ENCODE results near the gene ANO2.

The ANO2 gene

GRCh38 chr12:5915511-5915910 lies 29.5 kb downstream of the ANO2 start:
- H3K36me3 ChIP-seq (ENCODE audit: insufficient read depth) = no peaks in the 10 kb centered on the region
- no peak overlapping the region for H3K4me3 ChIP-seq (IDR thresholded peaks at IDR 0.05; ENCODE audit: insufficient read depth, low read depth, low read length)
- no peak overlapping the region for H3K9ac ChIP-seq
- no peak for TF ChIP-seq CTCF (conservative IDR thresholded peaks at IDR 0.05; ENCODE audit: low read depth, low read length)
- no peaks in the 10 kb centered on the region for H3K4me1 ChIP-seq (ENCODE audit: low read depth, poor library complexity, severe bottlenecking)
- H2AFZ ChIP-seq (ENCODE audit: low read depth) = no peak overlapping the region
- H3K4me2 ChIP-seq = no peak overlapping the region
- no peak overlapping the region for H3K27ac ChIP-seq
- no peaks in the 10 kb centered on the region for H3K79me2 ChIP-seq (ENCODE audit: insufficient read depth, low read depth)
- no peaks in the 10 kb centered on the region for H3K27me3 ChIP-seq (ENCODE audit: insufficient read depth, low read depth)
- no peaks in the 10 kb centered on the region for H4K20me1 ChIP-seq (ENCODE audit: insufficient read depth)

GRCh38 chr12:5914387-5915149 lies 30.5 kb downstream of the ANO2 start:
- H3K27ac ChIP-seq = no peak overlapping the region
- H3K4me3 ChIP-seq (IDR thresholded peaks at IDR 0.05; ENCODE audit: insufficient read depth, low read depth, low read length) = no peak overlapping the region
- H3K9ac ChIP-seq = no peak overlapping the region
- no peaks in the 10 kb centered on the region for H4K20me1 ChIP-seq (ENCODE audit: insufficient read depth)
- TF ChIP-seq CTCF (conservative IDR thresholded peaks at IDR 0.05; ENCODE audit: low read depth, low read length) = no peak
- H3K79me2 ChIP-seq (ENCODE audit: insufficient read depth, low read depth) = no peaks in the 10 kb centered on the region
- H3K27me3 ChIP-seq (ENCODE audit: insufficient read depth, low read depth) = no peaks in the 10 kb centered on the region
- H2AFZ ChIP-seq (ENCODE audit: low read depth) = no peak overlapping the region
- no peak overlapping the region for H3K4me2 ChIP-seq
- no peaks in the 10 kb centered on the region for H3K36me3 ChIP-seq (ENCODE audit: insufficient read depth)
- no peaks in the 10 kb centered on the region for H3K4me1 ChIP-seq (ENCODE audit: low read depth, poor library complexity, severe bottlenecking)

GRCh38 chr12:5913387-5913786 lies 31.7 kb downstream of the ANO2 start:
- no peaks in the 10 kb centered on the region for H3K36me3 ChIP-seq (ENCODE audit: insufficient read depth)
- H3K4me2 ChIP-seq = no peak overlapping the region
- no peak overlapping the region for H2AFZ ChIP-seq (ENCODE audit: low read depth)
- H3K4me1 ChIP-seq (ENCODE audit: low read depth, poor library complexity, severe bottlenecking) = no peaks in the 10 kb centered on the region
- no peak overlapping the region for H3K4me3 ChIP-seq (IDR thresholded peaks at IDR 0.05; ENCODE audit: insufficient read depth, low read depth, low read length)
- no peak for TF ChIP-seq CTCF (conservative IDR thresholded peaks at IDR 0.05; ENCODE audit: low read depth, low read length)
- H3K27me3 ChIP-seq (ENCODE audit: insufficient read depth, low read depth) = no peaks in the 10 kb centered on the region
- H3K79me2 ChIP-seq (ENCODE audit: insufficient read depth, low read depth) = no peaks in the 10 kb centered on the region
- H4K20me1 ChIP-seq (ENCODE audit: insufficient read depth) = no peaks in the 10 kb centered on the region
- H3K9ac ChIP-seq = no peak overlapping the region
- H3K27ac ChIP-seq = no peak overlapping the region

GRCh38 chr12:5912437-5913334 lies 32.4 kb downstream of the ANO2 start:
- no peak overlapping the region for H3K9ac ChIP-seq
- no peaks in the 10 kb centered on the region for H3K36me3 ChIP-seq (ENCODE audit: insufficient read depth)
- H3K4me3 ChIP-seq (IDR thresholded peaks at IDR 0.05; ENCODE audit: insufficient read depth, low read depth, low read length) = no peak overlapping the region
- H3K79me2 ChIP-seq (ENCODE audit: insufficient read depth, low read depth) = no peaks in the 10 kb centered on the region
- H4K20me1 ChIP-seq (ENCODE audit: insufficient read depth) = no peaks in the 10 kb centered on the region
- no peak overlapping the region for H3K27ac ChIP-seq
- H2AFZ ChIP-seq (ENCODE audit: low read depth) = no peak overlapping the region
- no peak overlapping the region for H3K4me2 ChIP-seq
- H3K27me3 ChIP-seq (ENCODE audit: insufficient read depth, low read depth) = no peaks in the 10 kb centered on the region
- H3K4me1 ChIP-seq (ENCODE audit: low read depth, poor library complexity, severe bottlenecking) = no peaks in the 10 kb centered on the region
- TF ChIP-seq CTCF (conservative IDR thresholded peaks at IDR 0.05; ENCODE audit: low read depth, low read length) = no peak; the same call in 1 of the 2 replicates
